ENCODE data around the gene SYNJ1.

SYNJ1 gene

GRCh38 chr21:32733356-32733755 is 5.5 kb upstream of the SYNJ1 start:
- Histone ChIP-seq H3K9ac (ENCODE audit: low read length) (no peak overlapping the region), H3K36me3 (ENCODE audit: control insufficient read depth, low read depth, low read length) (peaks cover 41% of the 10 kb centered on the region), H3K4me3 (ENCODE audit: low read length) (no peak overlapping the region), H3K27ac (ENCODE audit: low read length) (no peak overlapping the region), H3K4me1 (ENCODE audit: control insufficient read depth, low read depth, low read length) (peaks cover 17% of the 10 kb centered on the region), H3K9me3 (ENCODE audit: control insufficient read depth, low read depth, low read length) (no peaks in the 10 kb centered on the region), H3K27me3 (ENCODE audit: control insufficient read depth, insufficient read depth, low read length) (no peaks in the 10 kb centered on the region)

- Histone ChIP-seq H3K4me3 (ENCODE audit: low read length) (no peak overlapping the region), H3K27ac (ENCODE audit: low read length) (no peak overlapping the region), H3K4me1 (ENCODE audit: control insufficient read depth, low read depth, low read length) (peaks cover 17% of the 10 kb centered on the region), H3K36me3 (ENCODE audit: control insufficient read depth, low read depth, low read length) (peaks cover 37% of the 10 kb centered on the region), H3K27me3 (ENCODE audit: control insufficient read depth, insufficient read depth, low read length) (no peaks in the 10 kb centered on the region), H3K9me3 (ENCODE audit: control insufficient read depth, low read depth, low read length) (no peaks in the 10 kb centered on the region), H3K9ac (ENCODE audit: low read length) (no peak overlapping the region)
Measured at GRCh38 chr21:32732544-32732943, 4.7 kb upstream of the SYNJ1 start.

- Histone ChIP-seq H3K4me1 (ENCODE audit: control insufficient read depth, low read depth, low read length) (peaks cover 11% of the 10 kb centered on the region), H3K27me3 (ENCODE audit: control insufficient read depth, insufficient read depth, low read length) (peaks cover 3% of the 10 kb centered on the region), H3K36me3 (ENCODE audit: control insufficient read depth, low read depth, low read length) (peaks cover 6% of the 10 kb centered on the region), H3K4me3 (ENCODE audit: low read length) (peak overlapping the region; percentile 74), H3K9me3 (ENCODE audit: control insufficient read depth, low read depth, low read length) (no peaks in the 10 kb centered on the region), H3K9ac (ENCODE audit: low read length) (no peak overlapping the region), H3K27ac (ENCODE audit: low read length) (no peak overlapping the region)
Measured at GRCh38 chr21:32728848-32729247, 1.0 kb upstream of the SYNJ1 start.

- peaks cover 3% of the 10 kb centered on the region for H3K27me3 ChIP-seq (ENCODE audit: control insufficient read depth, insufficient read depth, low read length)
- peaks cover 5% of the 10 kb centered on the region for H3K36me3 ChIP-seq (ENCODE audit: control insufficient read depth, low read depth, low read length)
- peaks cover 11% of the 10 kb centered on the region for H3K4me1 ChIP-seq (ENCODE audit: control insufficient read depth, low read depth, low read length)
- no peaks in the 10 kb centered on the region for H3K9me3 ChIP-seq (ENCODE audit: control insufficient read depth, low read depth, low read length)
- H3K4me3 ChIP-seq (ENCODE audit: low read length) = peak overlapping the region; percentile 74
- no peak overlapping the region for H3K27ac ChIP-seq (ENCODE audit: low read length)
- H3K9ac ChIP-seq (ENCODE audit: low read length) = peak overlapping the region; percentile 25
Measured at GRCh38 chr21:32728456-32728839, 635 bp upstream of the SYNJ1 start.

- Histone ChIP-seq H3K9me3 (ENCODE audit: control insufficient read depth, low read depth, low read length) (no peaks in the 10 kb centered on the region), H3K27me3 (ENCODE audit: control insufficient read depth, insufficient read depth, low read length) (peaks cover 3% of the 10 kb centered on the region), H3K4me1 (ENCODE audit: control insufficient read depth, low read depth, low read length) (peaks cover 11% of the 10 kb centered on the region), H3K27ac (ENCODE audit: low read length) (no peak overlapping the region), H3K4me3 (ENCODE audit: low read length) (peak overlapping the region; percentile 74), H3K9ac (ENCODE audit: low read length) (peak overlapping the region; percentile 54), H3K36me3 (ENCODE audit: control insufficient read depth, low read depth, low read length) (no peaks in the 10 kb centered on the region)
Measured at GRCh38 chr21:32726839-32727686, 750 bp downstream of the SYNJ1 start.

- H3K27me3 ChIP-seq (ENCODE audit: control insufficient read depth, insufficient read depth, low read length) = no peaks in the 10 kb centered on the region
- H3K4me3 ChIP-seq (ENCODE audit: low read length) = no peak overlapping the region
- H3K36me3 ChIP-seq (ENCODE audit: control insufficient read depth, low read depth, low read length) = no peaks in the 10 kb centered on the region
- H3K9ac ChIP-seq (ENCODE audit: low read length) = no peak overlapping the region
- no peaks in the 10 kb centered on the region for H3K9me3 ChIP-seq (ENCODE audit: control insufficient read depth, low read depth, low read length)
- H3K4me1 ChIP-seq (ENCODE audit: control insufficient read depth, low read depth, low read length) = no peaks in the 10 kb centered on the region
- H3K27ac ChIP-seq (ENCODE audit: low read length) = no peak overlapping the region
Measured at GRCh38 chr21:32719085-32719484, 8.7 kb downstream of the SYNJ1 start.

- no peaks in the 10 kb centered on the region for H3K4me1 ChIP-seq (ENCODE audit: control insufficient read depth, low read depth, low read length)
- H3K27ac ChIP-seq (ENCODE audit: low read length) = no peak overlapping the region
- H3K9me3 ChIP-seq (ENCODE audit: control insufficient read depth, low read depth, low read length) = no peaks in the 10 kb centered on the region
- H3K36me3 ChIP-seq (ENCODE audit: control insufficient read depth, low read depth, low read length) = no peaks in the 10 kb centered on the region
- no peak overlapping the region for H3K9ac ChIP-seq (ENCODE audit: low read length)
- H3K4me3 ChIP-seq (ENCODE audit: low read length) = no peak overlapping the region
- no peaks in the 10 kb centered on the region for H3K27me3 ChIP-seq (ENCODE audit: control insufficient read depth, insufficient read depth, low read length)
Measured at GRCh38 chr21:32717851-32718316, 9.9 kb downstream of the SYNJ1 start.

GRCh38 chr21:32716486-32716885 is 11.3 kb downstream of the SYNJ1 start:
- H3K4me3 ChIP-seq (ENCODE audit: low read length) = no peak overlapping the region
- H3K4me1 ChIP-seq (ENCODE audit: control insufficient read depth, low read depth, low read length) = no peaks in the 10 kb centered on the region
- no peak overlapping the region for H3K27ac ChIP-seq (ENCODE audit: low read length)
- H3K36me3 ChIP-seq (ENCODE audit: control insufficient read depth, low read depth, low read length) = no peaks in the 10 kb centered on the region
- no peaks in the 10 kb centered on the region for H3K27me3 ChIP-seq (ENCODE audit: control insufficient read depth, insufficient read depth, low read length)
- no peak overlapping the region for H3K9ac ChIP-seq (ENCODE audit: low read length)
- H3K9me3 ChIP-seq (ENCODE audit: control insufficient read depth, low read depth, low read length) = no peaks in the 10 kb centered on the region

- no peak overlapping the region for H3K4me3 ChIP-seq (ENCODE audit: low read length)
Measured at GRCh38 chr21:32713726-32714125, 14.1 kb downstream of the SYNJ1 start.

GRCh38 chr21:32712641-32713040 is 15.2 kb downstream of the SYNJ1 start:
- Histone ChIP-seq H3K9me3 (ENCODE audit: control insufficient read depth, low read depth, low read length) (no peaks in the 10 kb centered on the region), H3K27ac (ENCODE audit: low read length) (no peak overlapping the region), H3K36me3 (ENCODE audit: control insufficient read depth, low read depth, low read length) (no peaks in the 10 kb centered on the region), H3K27me3 (ENCODE audit: control insufficient read depth, insufficient read depth, low read length) (no peaks in the 10 kb centered on the region), H3K4me1 (ENCODE audit: control insufficient read depth, low read depth, low read length) (peaks cover 4% of the 10 kb centered on the region), H3K9ac (ENCODE audit: low read length) (no peak overlapping the region), H3K4me3 (ENCODE audit: low read length) (no peak overlapping the region)

More at GRCh38 chr21:32713726-32714125, 14.1 kb downstream of the SYNJ1 start:
- Histone ChIP-seq H3K36me3 (ENCODE audit: control insufficient read depth, low read depth, low read length) (no peaks in the 10 kb centered on the region), H3K4me1 (ENCODE audit: control insufficient read depth, low read depth, low read length) (peaks cover 4% of the 10 kb centered on the region), H3K27me3 (ENCODE audit: control insufficient read depth, insufficient read depth, low read length) (no peaks in the 10 kb centered on the region), H3K9me3 (ENCODE audit: control insufficient read depth, low read depth, low read length) (no peaks in the 10 kb centered on the region), H3K9ac (ENCODE audit: low read length) (no peak overlapping the region), H3K27ac (ENCODE audit: low read length) (no peak overlapping the region)

GRCh38 chr21:32712043-32712442 is 15.8 kb downstream of the SYNJ1 start:
- Histone ChIP-seq H3K4me1 (ENCODE audit: control insufficient read depth, low read depth, low read length) (peaks cover 4% of the 10 kb centered on the region), H3K4me3 (ENCODE audit: low read length) (no peak overlapping the region), H3K27ac (ENCODE audit: low read length) (no peak overlapping the region), H3K27me3 (ENCODE audit: control insufficient read depth, insufficient read depth, low read length) (no peaks in the 10 kb centered on the region), H3K9me3 (ENCODE audit: control insufficient read depth, low read depth, low read length) (no peaks in the 10 kb centered on the region), H3K9ac (ENCODE audit: low read length) (no peak overlapping the region), H3K36me3 (ENCODE audit: control insufficient read depth, low read depth, low read length) (no peaks in the 10 kb centered on the region)

GRCh38 chr21:32710987-32711386 is 16.8 kb downstream of the SYNJ1 start:
- peaks cover 4% of the 10 kb centered on the region for H3K4me1 ChIP-seq (ENCODE audit: control insufficient read depth, low read depth, low read length)
- no peaks in the 10 kb centered on the region for H3K9me3 ChIP-seq (ENCODE audit: control insufficient read depth, low read depth, low read length)
- H3K27ac ChIP-seq (ENCODE audit: low read length) = no peak overlapping the region
- no peak overlapping the region for H3K9ac ChIP-seq (ENCODE audit: low read length)
- no peak overlapping the region for H3K4me3 ChIP-seq (ENCODE audit: low read length)
- no peaks in the 10 kb centered on the region for H3K27me3 ChIP-seq (ENCODE audit: control insufficient read depth, insufficient read depth, low read length)
- no peaks in the 10 kb centered on the region for H3K36me3 ChIP-seq (ENCODE audit: control insufficient read depth, low read depth, low read length)
